NCI-H1930 (cell line): ENCODE results near the gene RPLP1.
A peak's percentile ranks its signal among the peaks of the same experiment; 100 is the strongest.

Experiments
- DNase-seq, 2 experiments: peaks; one replicate each; lab custom pipeline; 2025; lab: John Stamatoyannopoulos, UW

RPLP1 gene

DNA sequence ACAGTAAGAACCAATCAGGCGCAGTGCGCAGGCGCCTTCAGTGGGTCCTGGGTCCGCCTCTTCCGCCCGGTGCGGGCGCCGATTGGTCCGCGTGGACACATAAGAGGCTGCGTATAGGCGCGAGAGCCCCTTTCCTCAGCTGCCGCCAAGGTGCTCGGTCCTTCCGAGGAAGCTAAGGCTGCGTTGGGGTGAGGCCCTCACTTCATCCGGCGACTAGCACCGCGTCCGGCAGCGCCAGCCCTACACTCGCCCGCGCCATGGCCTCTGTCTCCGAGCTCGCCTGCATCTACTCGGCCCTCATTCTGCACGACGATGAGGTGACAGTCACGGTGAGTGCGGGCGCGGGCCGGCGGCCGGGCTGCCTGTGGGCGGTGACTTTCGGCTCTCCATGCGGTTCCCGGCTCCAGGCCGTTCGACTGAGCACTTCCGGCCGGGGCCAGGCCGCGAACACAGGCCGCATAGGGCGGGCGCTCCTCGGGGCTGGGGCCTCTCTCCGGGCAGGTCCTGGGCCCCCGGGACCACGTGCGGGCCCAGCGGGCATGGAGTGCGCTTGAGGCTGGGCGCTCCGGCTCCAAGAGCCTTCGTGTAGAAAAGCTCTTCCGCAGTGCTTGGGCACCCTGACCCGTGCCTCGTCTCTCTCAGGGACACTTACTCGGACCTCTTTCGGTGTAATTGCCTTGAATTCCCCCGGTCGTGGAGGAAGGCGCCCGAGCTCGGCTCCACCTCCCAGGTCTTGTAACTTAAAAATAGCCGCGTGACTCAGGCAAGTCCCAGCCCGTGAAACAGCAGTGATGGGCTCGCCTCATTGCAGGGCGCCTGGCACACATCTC lies at the start of gene RPLP1:
RPLP1 (plus strand) TSS at position 127 of the 830 bp plus-strand sequence; CDS start at position 258, 131 bp downstream.
- DNase-seq, result peak; percentile 48 to 83

DNA sequence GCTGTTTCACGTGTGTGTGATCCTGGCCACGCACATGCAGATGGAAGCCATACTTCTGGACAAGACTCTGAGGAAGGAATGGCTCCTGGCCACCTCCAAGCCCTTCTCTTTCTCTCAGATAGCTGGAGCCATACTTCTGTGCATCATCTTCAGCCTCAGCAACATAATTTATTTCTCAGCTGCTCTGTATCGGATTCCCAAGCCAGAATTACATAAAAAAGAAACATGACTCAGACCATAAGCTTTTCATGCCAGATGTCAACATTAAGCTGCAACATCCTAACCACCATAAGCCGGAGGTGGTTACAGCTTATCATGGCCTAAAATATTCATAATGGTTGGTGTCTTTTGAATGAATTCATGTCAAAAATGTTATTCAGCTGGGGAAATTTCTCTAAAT lies 49.0 kb upstream of the RPLP1 start:
- no peak for DNase-seq

DNA sequence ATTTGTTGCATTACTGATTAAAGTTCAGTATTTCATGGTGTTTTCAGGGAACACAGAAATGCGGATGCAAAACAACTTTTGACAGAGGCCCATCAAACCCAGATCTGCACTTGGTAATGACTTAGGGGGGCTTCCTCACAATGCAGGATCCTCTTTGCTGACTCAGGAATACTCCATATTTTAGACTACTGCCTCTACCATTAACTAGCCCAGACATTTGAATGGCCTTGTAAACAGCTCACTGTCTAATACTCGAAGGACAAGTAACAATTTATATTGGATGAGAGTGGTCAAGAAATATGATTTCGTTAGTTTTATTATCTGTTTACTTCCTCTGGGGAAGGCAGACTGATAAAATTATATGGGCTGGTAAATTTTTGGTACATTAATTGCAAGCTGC lies 47.5 kb upstream of the RPLP1 start:
- DNase-seq, result no peak

DNA sequence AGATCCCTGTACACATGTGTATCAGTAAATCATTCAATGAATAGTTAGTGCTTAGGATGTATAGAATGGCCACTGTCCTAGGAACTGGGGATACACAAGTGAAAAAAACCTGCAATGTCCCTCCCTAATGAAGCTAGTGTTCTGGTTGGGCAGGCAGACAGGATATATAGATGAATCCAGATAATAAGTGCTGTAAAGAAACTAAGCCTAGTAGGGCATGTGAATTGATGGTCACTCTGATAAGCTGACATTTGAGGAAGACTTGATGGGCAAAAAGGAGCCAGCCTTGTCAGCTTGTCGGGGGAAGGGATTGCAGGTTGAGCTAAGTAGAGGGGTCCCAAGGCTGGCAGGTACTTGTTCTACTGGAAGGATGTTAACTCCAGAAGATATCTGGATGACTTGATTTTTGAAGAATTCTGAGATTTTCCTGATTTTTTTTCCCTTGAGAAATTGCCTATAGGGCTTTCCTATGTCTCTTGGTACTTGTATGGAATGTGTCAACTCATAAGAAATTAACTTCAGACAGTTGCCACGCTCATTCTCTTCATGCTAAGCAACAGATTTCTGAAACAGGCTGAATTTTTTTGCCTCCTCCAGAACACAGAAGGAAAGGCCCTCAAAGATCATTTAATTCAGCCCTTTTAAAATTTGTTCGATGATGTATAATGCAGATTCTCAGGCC lies 44.8 kb upstream of the RPLP1 start:
- DNase-seq, result no peak

DNA sequence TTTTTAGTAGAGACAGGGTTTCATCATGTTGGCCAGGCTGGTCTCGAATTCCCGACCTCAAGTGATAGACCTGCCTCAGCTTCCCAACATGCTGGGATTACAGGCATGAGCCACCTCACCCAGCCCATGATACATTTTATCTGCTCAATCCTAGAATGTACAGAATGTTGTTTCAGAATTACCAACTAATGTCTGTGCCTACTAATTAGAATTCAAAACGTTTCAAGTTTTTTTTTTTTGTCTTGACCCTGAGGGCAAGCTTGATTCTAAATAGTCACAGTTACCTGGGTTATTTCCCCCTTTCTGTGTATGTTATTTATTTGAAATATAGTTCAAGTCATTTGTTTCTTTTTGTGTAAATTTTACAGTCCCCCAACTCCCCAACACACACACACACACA lies 43.8 kb upstream of the RPLP1 start:
- DNase-seq, result no peak

DNA sequence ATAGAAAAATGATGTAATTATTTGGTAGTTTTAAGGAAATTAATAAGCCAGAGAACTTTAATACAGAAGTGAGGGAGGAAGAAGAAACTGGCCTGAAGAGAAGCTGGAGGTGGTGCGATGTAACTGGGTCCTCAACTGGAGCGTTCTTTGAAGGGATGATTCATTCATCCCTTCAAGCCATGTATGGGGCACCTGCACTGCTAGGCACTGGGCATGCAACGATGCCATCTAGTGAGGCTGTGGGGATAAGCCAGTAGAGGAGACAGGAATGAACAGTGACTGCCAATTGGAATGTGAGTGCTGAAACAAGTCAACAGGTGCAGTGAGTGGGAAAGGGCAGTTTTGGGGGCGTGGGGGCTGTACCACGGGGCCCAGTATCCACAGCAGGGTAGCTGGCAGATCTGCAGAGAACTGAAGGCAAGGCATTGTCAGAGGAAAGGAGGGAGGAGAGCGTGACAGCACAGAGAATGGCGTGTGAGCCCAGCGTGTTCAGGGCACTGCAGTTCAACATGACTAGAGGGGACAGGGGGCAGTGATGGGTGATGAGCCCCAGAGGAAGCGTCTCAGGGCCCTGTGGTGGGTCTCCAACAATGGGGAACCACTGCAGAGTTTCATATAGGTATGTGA lies 42.3 kb upstream of the RPLP1 start:
- DNase-seq, result peak in 1 of 2 experiments; percentile 2

DNA sequence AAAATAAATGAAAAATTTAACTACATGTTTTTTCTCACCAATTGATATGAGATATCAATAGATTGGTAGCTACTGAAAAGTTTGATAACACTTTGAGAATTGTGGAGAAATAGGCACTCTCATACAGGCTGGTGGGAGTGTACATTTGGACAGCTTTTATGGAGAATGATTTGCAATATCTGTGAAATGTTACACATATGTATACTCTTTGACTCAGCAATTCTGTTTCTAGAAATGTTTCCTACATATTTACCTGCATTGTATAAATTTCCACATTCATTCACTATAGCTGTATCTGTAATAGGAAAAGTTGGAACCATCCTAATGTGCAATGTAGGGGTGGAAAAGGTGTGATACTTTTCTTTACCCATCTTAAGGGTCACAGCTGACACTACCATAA lies 40.3 kb upstream of the RPLP1 start:
- no peak for DNase-seq

DNA sequence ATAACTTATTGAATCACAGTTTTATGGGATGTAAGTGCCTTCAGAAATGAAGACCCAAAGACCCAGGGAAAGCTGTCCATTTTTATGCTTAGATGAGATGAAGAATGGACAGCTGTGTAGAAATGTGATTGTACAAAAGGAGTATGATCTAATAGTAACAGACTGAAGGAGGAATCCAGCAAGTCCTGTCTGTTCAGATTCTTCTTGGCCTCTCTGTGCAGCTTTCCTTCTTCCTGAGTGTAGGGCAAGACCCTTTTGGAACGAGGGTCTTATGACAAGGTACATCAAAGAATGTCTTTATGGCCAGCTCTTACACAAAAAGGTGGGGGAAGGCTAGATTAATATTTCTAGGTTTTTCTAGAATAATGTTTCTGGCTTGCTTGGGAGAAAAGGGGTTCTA lies 39.9 kb upstream of the RPLP1 start:
- no peak for DNase-seq

DNA sequence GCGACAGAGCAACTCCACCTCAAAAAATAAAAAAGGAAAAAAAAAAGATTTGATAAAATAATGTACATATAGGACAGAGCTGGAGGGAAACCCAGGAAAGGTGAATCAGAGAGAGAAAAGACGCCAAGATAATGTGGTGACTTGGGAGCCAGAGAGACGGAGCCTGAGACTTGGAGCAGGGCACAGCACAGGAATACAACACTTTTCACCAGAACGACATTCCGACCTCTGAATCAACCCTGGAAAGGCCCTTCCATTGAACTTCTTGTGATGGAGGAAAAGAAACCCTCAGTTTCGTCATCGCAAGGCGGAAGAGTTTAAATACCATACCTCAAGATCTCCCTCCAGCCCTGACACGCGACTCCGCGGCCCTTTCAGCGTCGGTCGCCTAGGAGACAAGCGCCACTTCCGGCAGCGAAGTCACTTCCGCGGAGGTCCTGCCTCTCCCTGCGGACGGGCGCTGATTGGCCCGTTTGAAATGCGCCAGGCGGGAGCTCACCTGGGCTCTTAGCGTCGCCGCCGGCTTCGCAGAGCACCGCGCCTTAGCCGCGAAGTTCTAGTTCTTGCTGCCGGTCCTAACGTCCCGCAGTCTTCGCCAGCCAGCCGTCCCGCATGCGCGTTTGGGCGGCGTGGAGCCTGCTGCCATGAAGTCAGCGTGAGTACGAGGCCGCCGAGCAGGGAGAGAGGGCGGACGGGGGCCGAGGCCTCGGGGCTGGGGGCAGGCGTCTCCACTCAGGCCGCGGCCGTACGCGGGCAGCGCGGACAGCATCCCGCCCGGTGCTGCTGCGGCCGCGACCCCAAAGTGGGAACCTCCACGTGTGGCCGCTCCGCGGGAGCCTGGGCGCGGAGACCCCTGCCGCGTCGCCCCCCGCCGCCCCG lies 38.6 kb upstream of the RPLP1 start, which contains the start of gene KIF23:
KIF23 (plus strand) TSS at position 528 of the 879 bp plus-strand sequence; CDS start at position 645, 117 bp downstream.
- DNase-seq, result peak; percentile 77 to 81

DNA sequence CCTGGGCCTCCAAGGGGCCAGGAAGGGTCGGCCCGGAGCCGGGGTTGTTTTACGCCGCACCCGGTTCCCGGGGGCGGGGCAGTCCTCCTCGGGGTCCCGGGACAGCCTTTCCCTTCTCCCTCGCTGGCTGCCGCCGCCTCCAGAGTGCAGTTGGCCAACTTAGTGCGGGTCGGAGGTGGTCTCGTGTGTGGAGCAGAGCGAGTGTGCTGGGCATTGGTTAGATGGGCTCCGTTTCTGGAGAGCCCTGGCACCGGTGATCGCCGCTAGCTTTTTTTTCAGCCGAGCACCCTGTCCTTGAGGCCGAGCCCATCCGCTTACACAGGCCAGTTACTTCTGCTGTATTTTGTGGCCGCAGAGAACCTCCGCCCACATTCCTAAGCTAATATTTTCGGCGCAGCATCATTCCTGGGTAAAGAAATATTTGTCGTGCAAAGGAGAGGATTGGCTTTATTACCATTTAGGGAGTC lies 37.9 kb upstream of the RPLP1 start:
- DNase-seq, result peak in 1 of 2 experiments; percentile 1

DNA sequence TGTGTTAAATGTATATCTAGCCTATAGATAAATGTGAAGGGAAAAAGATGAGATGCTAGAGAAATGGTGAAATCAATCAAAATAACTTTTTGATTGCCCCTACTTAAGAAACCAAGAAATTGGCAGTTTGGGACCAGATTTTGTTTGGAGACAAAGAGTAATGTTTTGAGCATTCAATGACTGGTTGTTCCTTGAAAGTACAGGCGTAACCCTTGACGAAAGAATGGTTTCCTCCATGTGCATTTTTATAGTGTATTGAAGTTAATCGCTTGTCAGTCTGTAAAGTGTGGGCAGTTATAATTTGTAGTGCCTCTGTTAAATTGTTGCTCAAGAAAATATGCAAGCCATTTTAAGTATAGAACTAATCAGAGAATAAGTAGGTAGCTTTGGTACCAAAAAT lies 37.2 kb upstream of the RPLP1 start:
- DNase-seq, result no peak

DNA sequence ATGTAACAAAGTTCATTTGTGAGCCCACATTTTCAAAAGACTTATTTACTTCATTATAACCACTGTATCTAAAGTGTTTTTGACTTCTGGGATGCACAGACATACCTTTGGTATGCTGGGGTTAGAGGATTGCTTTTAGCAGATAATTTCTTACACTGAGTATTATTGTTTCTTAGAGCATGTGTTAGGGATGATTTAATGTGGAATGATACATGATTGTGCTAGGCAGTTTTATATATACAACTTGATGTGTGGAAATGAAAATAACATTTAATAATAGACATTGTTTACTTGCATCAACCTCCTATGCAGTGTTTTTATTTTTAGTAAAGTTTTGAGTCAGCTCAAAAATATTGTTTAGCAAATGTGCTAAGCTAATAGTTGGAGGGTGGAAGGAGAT lies 35.0 kb upstream of the RPLP1 start:
- DNase-seq, result no peak

DNA sequence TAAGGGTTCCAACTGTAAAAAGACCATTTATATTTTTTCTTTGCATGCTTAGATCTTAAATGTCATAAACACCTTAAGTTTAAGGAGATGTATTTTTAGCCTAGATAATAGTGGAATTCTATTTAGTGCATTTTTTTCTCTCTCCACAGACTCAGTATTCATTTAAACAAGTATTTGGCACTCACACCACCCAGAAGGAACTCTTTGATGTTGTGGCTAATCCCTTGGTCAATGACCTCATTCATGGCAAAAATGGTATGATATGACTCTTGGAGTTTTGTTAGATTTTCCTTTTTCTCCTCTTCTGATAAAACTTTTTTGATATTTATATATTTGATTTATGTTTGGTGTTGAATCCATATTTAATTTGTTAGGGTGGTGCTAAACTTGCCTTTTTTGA lies 31.1 kb upstream of the RPLP1 start:
- DNase-seq, result no peak

DNA sequence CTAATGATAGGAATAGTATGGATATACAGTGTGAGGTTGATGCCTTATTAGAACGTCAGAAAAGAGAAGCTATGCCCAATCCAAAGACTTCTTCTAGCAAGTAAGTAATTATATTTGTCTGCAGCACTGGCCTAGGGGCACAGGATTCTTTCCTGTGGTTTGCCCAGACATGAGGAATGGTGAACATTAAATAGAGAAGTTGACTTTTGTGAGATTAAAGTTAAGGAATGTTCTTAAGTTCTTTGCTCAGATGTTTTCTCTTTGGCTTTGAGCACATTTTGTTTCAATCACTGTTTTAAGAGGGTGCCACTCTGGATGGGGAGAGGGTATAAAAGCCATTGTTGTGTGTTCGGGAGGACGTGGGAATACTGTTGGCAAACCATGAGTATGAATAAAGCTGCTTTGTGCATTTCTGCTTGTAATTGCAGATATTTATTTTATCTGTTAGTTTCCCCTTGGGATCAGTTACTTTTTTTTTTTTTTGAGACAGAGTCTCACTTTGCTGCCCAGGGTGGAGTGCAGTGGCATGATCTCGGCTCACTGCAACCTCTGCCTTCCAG lies 30.2 kb upstream of the RPLP1 start:
- no peak for DNase-seq

DNA sequence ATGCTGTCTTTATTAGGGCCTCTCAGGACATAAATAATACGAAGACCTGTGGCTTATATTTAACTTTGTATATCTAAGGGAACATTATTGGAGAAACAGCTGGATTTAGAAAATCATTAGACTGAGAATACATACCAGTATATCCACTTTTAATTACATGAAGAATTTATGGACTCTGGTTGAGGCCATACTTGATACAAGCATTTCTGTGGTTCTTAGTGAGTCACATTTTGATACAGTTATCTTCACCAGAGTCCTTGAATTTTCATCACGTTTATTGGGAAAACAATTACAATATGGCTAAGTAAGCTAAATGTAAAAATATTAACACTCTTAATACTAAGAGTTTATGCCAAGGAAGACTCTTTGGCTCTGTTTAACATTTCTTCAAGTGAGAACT lies 28.6 kb upstream of the RPLP1 start:
- no peak for DNase-seq

DNA sequence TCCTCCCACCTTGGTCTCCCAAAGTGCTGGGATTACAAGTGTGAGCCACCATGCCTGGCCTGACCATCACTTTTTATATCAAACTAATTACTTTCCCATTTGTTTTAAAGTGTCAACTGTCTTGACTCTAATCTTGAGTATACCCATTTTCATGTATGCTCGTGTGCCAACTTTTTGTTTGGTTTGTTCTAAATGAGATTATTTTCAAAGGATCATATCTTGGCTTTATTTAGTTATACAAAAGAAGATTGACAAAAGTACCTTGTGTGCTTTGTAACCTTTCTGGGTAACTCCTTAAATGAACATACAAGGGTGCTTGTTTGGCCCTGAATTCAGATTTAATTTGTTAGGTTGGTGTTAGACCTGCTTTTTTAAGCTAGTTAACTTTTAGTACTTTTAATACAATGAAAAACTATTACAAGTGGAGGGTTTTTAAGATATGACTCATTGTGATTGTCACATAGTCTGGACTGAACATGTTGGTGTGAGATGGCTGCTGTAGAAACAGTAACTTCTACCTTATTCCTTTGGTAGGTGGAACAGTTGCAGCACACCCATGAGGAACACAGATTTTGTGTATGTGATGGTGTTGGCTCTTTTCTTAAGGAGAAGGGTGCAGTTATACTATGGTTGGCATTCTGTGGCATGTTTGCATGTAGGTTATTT lies 27.7 kb upstream of the RPLP1 start:
- no peak for DNase-seq

DNA sequence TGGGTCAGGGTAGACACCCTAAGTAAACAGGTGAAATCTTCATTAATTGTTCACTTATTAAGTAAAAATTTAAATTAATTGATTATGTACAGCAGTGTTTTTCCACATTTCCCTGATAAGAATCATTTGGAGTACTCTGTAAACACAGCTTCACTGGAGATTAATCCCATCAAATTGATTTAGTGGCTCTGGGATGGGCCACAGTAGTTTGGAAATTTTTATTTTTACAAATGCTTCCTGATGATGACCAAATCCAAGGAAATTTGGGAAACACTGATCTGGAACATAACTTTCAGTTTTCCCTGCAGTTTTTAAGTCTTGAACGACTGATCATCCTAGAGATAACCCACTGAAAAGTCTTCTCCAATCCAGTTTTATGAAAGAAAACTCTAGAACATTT lies 18.8 kb upstream of the RPLP1 start:
- DNase-seq, result no peak

DNA sequence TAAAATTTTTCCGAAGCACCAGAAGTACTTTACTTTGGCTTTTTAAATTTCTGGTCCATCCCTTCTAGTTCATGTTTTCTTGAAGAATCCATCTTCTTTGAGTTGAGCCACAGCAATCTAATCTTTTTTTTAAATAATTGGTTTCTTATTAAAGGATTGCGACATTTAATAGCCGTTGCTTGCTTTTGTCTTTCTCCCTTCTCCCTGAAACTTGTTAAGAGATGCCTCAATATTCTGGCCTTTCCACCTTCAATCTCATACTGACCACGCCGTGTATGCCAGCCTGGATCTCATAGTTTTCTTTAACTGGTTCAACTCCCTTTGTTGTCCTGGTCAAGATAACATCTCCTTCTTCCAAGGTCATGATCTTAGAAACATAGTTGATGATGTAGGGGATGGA lies 18.4 kb upstream of the RPLP1 start:
- DNase-seq, result no peak

DNA sequence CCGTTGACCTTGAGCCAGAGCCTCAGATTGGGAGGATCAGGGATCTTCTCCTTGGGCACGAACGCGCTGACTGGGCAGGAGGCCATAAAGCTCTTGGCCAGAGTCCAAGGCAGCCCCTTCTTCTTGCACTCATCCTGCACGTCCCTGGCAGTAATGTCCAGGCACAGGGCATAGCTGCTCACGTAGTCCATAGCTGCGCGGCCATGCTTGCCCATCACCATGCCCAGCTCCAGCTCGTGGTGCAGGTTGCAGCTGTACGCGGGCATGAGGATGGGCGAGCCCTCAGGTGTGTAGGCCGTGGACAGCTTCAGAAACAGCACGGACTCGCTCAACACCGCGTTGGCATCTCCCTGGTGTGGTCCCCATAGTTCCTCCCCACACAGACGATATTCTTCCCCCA lies 17.9 kb upstream of the RPLP1 start:
- DNase-seq, result no peak

DNA sequence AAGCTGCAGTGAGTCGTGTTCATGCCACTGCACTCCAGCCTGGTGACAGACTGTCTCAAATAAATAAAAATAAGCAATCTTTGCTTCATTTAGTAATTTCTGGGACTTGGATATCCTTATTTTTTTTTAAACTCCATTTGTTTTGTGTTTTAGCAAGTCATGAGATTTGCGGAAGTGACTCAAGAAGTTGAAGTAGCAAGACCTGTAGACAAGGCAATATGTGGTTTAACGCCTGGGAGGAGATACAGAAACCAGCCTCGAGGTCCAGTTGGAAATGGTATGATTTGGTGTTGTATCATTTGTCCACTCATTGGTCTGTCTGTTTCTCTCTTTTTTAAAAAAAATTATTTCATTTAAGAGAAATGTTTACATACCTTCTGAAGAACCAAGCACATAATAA lies 16.6 kb upstream of the RPLP1 start:
- DNase-seq, result no peak

DNA sequence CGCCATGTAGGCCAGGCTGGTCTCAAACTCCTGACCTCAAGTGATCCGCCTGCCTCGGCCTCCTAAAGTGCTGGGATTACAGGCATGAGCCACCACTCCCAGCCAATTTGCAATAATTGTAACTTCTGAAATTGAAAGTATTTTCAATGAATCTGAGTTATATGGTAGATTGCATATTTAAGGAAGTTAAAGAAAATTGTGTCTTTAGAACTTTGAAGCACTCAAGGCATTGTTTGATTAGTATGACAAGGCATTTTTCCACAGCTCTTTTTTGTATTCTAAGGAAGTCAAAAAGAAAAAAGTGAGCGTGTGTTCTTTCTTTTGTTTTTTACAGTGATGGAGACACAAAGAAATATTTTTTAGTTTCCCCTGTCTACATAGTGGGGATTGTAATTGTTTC lies 15.7 kb upstream of the RPLP1 start:
- no peak for DNase-seq
